Measurements from ENCODE around the gene LAMB2.

The LAMB2 gene

GRCh38 chr3:49165771-49166751 lies 33.2 kb upstream of the LAMB2 start, which contains the start of gene CCDC71:
CCDC71 (minus strand) TSS chr3:49166331; CDS start chr3:49164208, 2,123 bp downstream.
- peak; percentile 97 for DNase-seq (ENCODE audit: low spot score)
- TF ChIP-seq CTCF (IDR thresholded peaks at IDR 0.05; ENCODE audit: extremely low read depth, missing control alignments), result no peak

GRCh38 chr3:49164983-49165720 lies 32.3 kb upstream of the LAMB2 start:
- no peak for TF ChIP-seq CTCF (IDR thresholded peaks at IDR 0.05; ENCODE audit: extremely low read depth, missing control alignments)
- no peak for DNase-seq (ENCODE audit: low spot score)

- no peak for TF ChIP-seq CTCF (IDR thresholded peaks at IDR 0.05; ENCODE audit: extremely low read depth, missing control alignments)
- no peak for DNase-seq (ENCODE audit: low spot score)
These were observed 30.8 kb upstream of the LAMB2 start for GRCh38 chr3:49163609-49164008.

GRCh38 chr3:49162751-49163419 lies 30.0 kb upstream of the LAMB2 start:
- TF ChIP-seq CTCF (IDR thresholded peaks at IDR 0.05; ENCODE audit: extremely low read depth, missing control alignments), result no peak

GRCh38 chr3:49161808-49162530 lies 29.1 kb upstream of the LAMB2 start:
- no peak for TF ChIP-seq CTCF (IDR thresholded peaks at IDR 0.05; ENCODE audit: extremely low read depth, missing control alignments)
- no peak for DNase-seq (ENCODE audit: low spot score)

More at GRCh38 chr3:49162751-49163419, 30.0 kb upstream of the LAMB2 start:
- DNase-seq (ENCODE audit: low spot score), result no peak

GRCh38 chr3:49161197-49161596 lies 28.3 kb upstream of the LAMB2 start:
- TF ChIP-seq CTCF (IDR thresholded peaks at IDR 0.05; ENCODE audit: extremely low read depth, missing control alignments), result no peak
- DNase-seq (ENCODE audit: low spot score), result no peak
